ENCODE data around the gene SUMF1.

- TF ChIP-seq CTCF (IDR thresholded peaks at IDR 0.05; ENCODE audit: low read length) (no peak), EZH2phosphoT487 (IDR thresholded peaks at IDR 0.05; ENCODE audit: low read length) (no peak)
Observed at GRCh38 chr3:4410606-4411005, 56.5 kb downstream of the SUMF1 start.
